ENCODE measurements around the gene CARD9. TPM values are rescaled to one million over a fixed set of nuclear protein-coding genes. Genes with fewer than 3 reads are reported as not detected.

CARD9 gene
- total and polyA plus RNA-seq, 11 donors = 0.30 to 7.1 (median 0.77) TPM

DNA sequence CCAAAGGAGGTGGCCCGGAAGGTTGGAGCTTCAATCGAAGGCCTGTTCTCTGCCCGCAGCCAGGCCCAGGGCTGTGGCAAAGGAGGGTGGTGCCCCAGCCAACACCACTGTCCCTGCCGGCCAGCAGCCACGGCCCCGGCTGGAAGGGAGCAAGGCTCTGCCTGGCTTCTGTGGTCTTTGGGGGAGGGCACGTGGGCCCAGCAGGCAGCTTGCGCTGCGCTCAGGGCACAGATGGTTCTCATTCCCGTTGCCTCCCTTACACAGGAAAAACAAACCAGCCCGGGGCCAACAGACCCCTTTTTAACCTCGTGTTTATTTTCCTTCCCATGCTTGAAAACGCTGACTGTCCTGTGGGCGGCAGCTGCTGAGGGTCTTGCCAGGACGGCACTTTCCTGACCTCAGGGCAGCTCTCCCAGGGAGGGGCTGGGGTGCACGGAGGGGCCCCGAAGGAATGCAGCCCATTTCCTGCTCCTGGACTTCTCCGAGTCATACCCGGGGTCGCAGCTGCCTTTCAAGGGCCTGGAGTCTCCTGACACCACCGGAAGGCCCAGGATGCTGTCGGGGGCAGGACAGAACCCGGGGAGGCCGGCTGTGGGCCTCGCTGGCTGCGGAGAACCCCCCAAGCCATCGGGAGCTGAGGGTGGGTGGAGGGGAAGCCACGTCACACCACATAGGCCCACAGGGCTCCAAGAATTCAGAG, 47.3 kb downstream of the CARD9 start:
- TF ChIP-seq POLR2A (IDR thresholded peaks at IDR 0.05) = no peak
- TF ChIP-seq CTCF (IDR thresholded peaks at IDR 0.05) = no peak
- ATAC-seq (no peak), DNase-seq (peak in 2 of 5 donors; percentile 29 to 64)
- Histone ChIP-seq H3K36me3 (no peaks in the 10 kb centered on the region), H3K4me3 (peak overlapping the region in 3 of 12 donors; percentile 65 to 81 (median 76)), H3K27ac (peak overlapping the region in 11 of 12 donors; percentile 31 to 84 (median 72)), H3K9me3 (peaks cover 0 to 5% (median 0%) of the 10 kb centered on the region in 12 donors), H3K4me1 (peaks cover 5 to 62% (median 28%) of the 10 kb centered on the region in 12 donors), H3K27me3 (no peaks in the 10 kb centered on the region)
- intact Hi-C loops (cut with DNase I) = no loop called here
- 47 to 56% (median 53%) methylated on average over 24 to 28 of the region's 28 CpGs for WGBS, 4 donors

- peaks cover 5 to 57% (median 28%) of the 10 kb centered on the region in 12 donors for H3K4me1 ChIP-seq
- ATAC-seq (no peak), DNase-seq (peak in 1 of 5 donors; percentile 35)
- peaks cover 0 to 8% (median 0%) of the 10 kb centered on the region in 12 donors for H3K9me3 ChIP-seq
- H3K4me3 ChIP-seq = no peak overlapping the region
- no peaks in the 10 kb centered on the region for H3K27me3 ChIP-seq
- 88 to 93% (median 92%) methylated on average over 9 to 13 of the region's 13 CpGs for WGBS, 4 donors
- TF ChIP-seq CTCF (IDR thresholded peaks at IDR 0.05) = no peak
- TF ChIP-seq POLR2A (IDR thresholded peaks at IDR 0.05) = no peak
- H3K36me3 ChIP-seq = no peaks in the 10 kb centered on the region
- H3K27ac ChIP-seq = peak overlapping the region in 3 of 12 donors; percentile 67 to 84 (median 79)
- intact Hi-C loops (cut with DNase I) = no loop called here
Observed at GRCh38 chr9:136325358-136325757, 48.1 kb downstream of the CARD9 start.

GRCh38 chr9:136324501-136325300, 48.8 kb downstream of the CARD9 start:
- H3K27me3 ChIP-seq = no peaks in the 10 kb centered on the region
- peaks cover 5 to 51% (median 28%) of the 10 kb centered on the region in 12 donors for H3K4me1 ChIP-seq
- no peak overlapping the region for H3K4me3 ChIP-seq
- 37 to 49% (median 44%) methylated on average over 11 to 24 of the region's 24 CpGs for WGBS, 4 donors
- no peaks in the 10 kb centered on the region for H3K36me3 ChIP-seq
- DNase-seq = peak in 4 of 5 donors; percentile 67 to 89 (median 84)
- peaks cover 0 to 8% (median 0%) of the 10 kb centered on the region in 12 donors for H3K9me3 ChIP-seq
- no peak for TF ChIP-seq POLR2A (IDR thresholded peaks at IDR 0.05)
- TF ChIP-seq CTCF (IDR thresholded peaks at IDR 0.05) = peak in 1 of 12 donors; percentile 30
- ATAC-seq = peak; percentile 36 to 83 (median 78)
- H3K27ac ChIP-seq = peak overlapping the region in 8 of 12 donors; percentile 35 to 79 (median 56)
- intact Hi-C loops (cut with DNase I) = no loop called here

DNA sequence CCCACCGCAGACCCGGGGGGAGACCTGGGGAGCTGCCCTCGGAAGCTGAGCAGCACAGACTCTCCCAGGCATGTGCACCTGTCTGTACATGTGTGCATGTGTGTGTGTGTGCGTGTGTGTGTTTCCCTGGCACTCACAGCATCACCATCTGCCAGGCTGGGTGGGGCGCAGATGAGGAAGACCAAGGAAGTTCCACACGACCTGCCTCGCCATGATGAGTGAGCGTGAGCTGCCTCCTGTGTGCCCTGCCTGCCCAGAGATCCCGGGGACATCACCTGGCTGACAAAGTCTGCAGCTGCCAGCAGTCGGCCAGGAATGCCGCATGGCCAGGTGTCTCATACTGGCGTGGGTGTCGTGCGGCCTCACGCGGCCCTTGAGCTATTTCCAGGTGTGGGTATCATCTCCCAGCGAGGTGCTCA, 50.1 kb downstream of the CARD9 start:
- DNase-seq = no peak
- intact Hi-C loops (cut with DNase I) = no loop called here
- TF ChIP-seq CTCF (IDR thresholded peaks at IDR 0.05) (no peak), POLR2A (IDR thresholded peaks at IDR 0.05) (no peak)
- Histone ChIP-seq H3K27ac (no peak overlapping the region), H3K9me3 (peaks cover 0 to 8% (median 0%) of the 10 kb centered on the region in 12 donors), H3K36me3 (no peaks in the 10 kb centered on the region), H3K4me1 (peaks cover 2 to 37% (median 19%) of the 10 kb centered on the region in 12 donors), H3K27me3 (no peaks in the 10 kb centered on the region), H3K4me3 (no peak overlapping the region)
- ATAC-seq = no peak
- WGBS, 4 donors = 82 to 88% (median 86%) methylated on average over 10 to 17 of the region's 17 CpGs

Data from heart left ventricle (tissue), 16 donors.